ENCODE data around the gene PAX2.
"Not testable (repeated sequence)": the region's sequence is repeated elsewhere in the genome, so short reads cannot be mapped to it uniquely, and the experiment has no call there.

The PAX2 gene

DNA sequence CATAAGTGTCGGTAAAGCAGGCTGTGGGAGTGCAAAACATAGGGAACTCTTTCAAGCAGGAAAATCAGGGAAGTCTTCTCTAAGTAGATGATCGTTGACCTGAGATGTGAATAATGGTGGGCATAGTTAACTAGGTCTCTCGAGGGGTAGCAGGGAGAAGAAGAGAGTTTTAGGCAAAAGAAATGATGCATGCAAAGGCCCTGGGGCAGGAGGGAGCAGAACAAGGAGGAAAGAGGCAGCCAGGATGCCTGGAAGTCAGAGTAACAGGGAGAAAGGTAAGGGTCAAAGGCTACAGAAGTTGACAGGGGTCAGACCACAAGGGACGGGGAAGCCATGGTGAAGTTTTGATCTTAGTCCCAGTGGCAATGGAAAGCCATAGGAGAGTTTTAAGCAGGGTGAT, 47.8 kb upstream of the PAX2 start:
- Histone ChIP-seq H3K79me2 (ENCODE audit: insufficient read depth, low read length) (no peaks in the 10 kb centered on the region), H3K9me2 (replicated peaks; ENCODE audit: insufficient read depth, low read length) (no peaks in the 10 kb centered on the region), H3K27ac (ENCODE audit: low read depth, low read length) (no peak overlapping the region), H4K20me1 (ENCODE audit: low read depth, low read length) (no peaks in the 10 kb centered on the region), H3K4me2 (ENCODE audit: low read depth, low read length, poor library complexity, severe bottlenecking) (no peak overlapping the region), H3K36me3 (ENCODE audit: low read length) (no peaks in the 10 kb centered on the region), H2AFZ (ENCODE audit: low read depth, low read length, severe bottlenecking) (no peak overlapping the region), H3K9ac (ENCODE audit: low read length) (no peak overlapping the region), H3K27me3 (ENCODE audit: low read length) (no peaks in the 10 kb centered on the region), H3K4me3 (ENCODE audit: insufficient read depth, low read length, poor library complexity, severe bottlenecking) (no peak overlapping the region), H3K9me3 (ENCODE audit: insufficient read depth, low read length) (no peaks in the 10 kb centered on the region), H3F3A (ENCODE audit: insufficient read depth) (no peaks in the 10 kb centered on the region)
- TF ChIP-seq, protein P1, sequence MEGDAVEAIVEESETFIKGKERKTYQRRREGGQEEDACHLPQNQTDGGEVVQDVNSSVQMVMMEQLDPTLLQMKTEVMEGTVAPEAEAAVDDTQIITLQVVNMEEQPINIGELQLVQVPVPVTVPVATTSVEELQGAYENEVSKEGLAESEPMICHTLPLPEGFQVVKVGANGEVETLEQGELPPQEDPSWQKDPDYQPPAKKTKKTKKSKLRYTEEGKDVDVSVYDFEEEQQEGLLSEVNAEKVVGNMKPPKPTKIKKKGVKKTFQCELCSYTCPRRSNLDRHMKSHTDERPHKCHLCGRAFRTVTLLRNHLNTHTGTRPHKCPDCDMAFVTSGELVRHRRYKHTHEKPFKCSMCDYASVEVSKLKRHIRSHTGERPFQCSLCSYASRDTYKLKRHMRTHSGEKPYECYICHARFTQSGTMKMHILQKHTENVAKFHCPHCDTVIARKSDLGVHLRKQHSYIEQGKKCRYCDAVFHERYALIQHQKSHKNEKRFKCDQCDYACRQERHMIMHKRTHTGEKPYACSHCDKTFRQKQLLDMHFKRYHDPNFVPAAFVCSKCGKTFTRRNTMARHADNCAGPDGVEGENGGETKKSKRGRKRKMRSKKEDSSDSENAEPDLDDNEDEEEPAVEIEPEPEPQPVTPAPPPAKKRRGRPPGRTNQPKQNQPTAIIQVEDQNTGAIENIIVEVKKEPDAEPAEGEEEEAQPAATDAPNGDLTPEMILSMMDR (IDR thresholded peaks at IDR 0.05; ENCODE audit: insufficient read depth, low read length, poor library complexity, severe bottlenecking) = no peak
- no peak for TF ChIP-seq EZH2phosphoT487 (conservative IDR thresholded peaks at IDR 0.05; ENCODE audit: low read length)

DNA sequence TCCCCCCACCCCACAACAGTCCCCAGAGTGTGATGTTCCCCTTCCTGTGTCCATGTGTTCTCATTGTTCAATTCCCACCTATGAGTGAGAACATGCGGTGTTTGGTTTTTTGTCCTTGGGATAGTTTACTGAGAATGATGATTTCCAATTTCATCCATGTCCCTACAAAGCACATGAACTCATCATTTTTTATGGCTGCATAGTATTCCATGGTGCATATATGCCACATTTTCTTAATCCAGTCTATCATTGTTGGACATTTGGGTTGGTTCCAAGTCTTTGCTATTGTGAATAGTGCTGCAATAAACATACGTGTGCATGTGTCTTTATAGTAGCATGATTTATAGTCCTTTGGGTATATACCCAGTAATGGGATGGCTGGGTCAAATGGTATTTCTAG, 43.7 kb upstream of the PAX2 start:
- H4K20me1 ChIP-seq (ENCODE audit: low read depth, low read length); H3K4me2 ChIP-seq (ENCODE audit: low read depth, low read length, poor library complexity, severe bottlenecking); H3F3A ChIP-seq (ENCODE audit: insufficient read depth); H2AFZ ChIP-seq (ENCODE audit: low read depth, low read length, severe bottlenecking); H3K36me3 ChIP-seq (ENCODE audit: low read length); H3K27me3 ChIP-seq (ENCODE audit: low read length); H3K27ac ChIP-seq (ENCODE audit: low read depth, low read length); H3K79me2 ChIP-seq (ENCODE audit: insufficient read depth, low read length); H3K9ac ChIP-seq (ENCODE audit: low read length); H3K9me2 ChIP-seq (replicated peaks; ENCODE audit: insufficient read depth, low read length); H3K4me3 ChIP-seq (ENCODE audit: insufficient read depth, low read length, poor library complexity, severe bottlenecking); H3K9me3 ChIP-seq (ENCODE audit: insufficient read depth, low read length): not testable (repeated sequence)

DNA sequence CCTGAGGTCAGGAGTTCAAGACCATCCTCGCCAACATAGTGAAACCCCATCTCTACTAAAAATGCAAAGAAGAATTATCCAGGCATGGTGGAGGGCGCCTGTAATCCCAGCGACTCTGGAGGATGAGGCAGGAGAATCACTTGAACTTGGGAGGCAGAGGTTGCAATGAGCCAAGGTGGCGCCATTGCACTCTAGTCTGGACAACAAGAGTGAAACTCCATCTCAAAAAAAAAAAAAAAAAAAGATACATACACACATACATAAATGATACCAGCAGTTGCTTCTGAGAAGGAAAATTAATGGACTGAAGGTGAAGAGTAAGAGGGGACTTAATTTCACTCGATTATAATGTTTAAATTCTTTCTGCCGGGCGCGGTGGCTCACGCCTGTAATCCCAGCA, 40.2 kb upstream of the PAX2 start:
- no peak overlapping the region for H2AFZ ChIP-seq (ENCODE audit: low read depth, low read length, severe bottlenecking)
- H3K27me3 ChIP-seq (ENCODE audit: low read length) = no peaks in the 10 kb centered on the region
- H4K20me1 ChIP-seq (ENCODE audit: low read depth, low read length) = no peaks in the 10 kb centered on the region
- no peaks in the 10 kb centered on the region for H3K9me2 ChIP-seq (replicated peaks; ENCODE audit: insufficient read depth, low read length)
- H3K9ac ChIP-seq (ENCODE audit: low read length) = no peak overlapping the region
- no peak overlapping the region for H3K4me2 ChIP-seq (ENCODE audit: low read depth, low read length, poor library complexity, severe bottlenecking)
- no peaks in the 10 kb centered on the region for H3K79me2 ChIP-seq (ENCODE audit: insufficient read depth, low read length)
- no peak overlapping the region for H3K4me3 ChIP-seq (ENCODE audit: insufficient read depth, low read length, poor library complexity, severe bottlenecking)
- no peak for TF ChIP-seq EZH2phosphoT487 (conservative IDR thresholded peaks at IDR 0.05; ENCODE audit: low read length)
- TF ChIP-seq, protein P1 (IDR thresholded peaks at IDR 0.05; ENCODE audit: insufficient read depth, low read length, poor library complexity, severe bottlenecking) = no peak
- H3F3A ChIP-seq (ENCODE audit: insufficient read depth) = no peaks in the 10 kb centered on the region
- no peak overlapping the region for H3K27ac ChIP-seq (ENCODE audit: low read depth, low read length)
- H3K9me3 ChIP-seq (ENCODE audit: insufficient read depth, low read length) = no peaks in the 10 kb centered on the region
- H3K36me3 ChIP-seq (ENCODE audit: low read length) = no peaks in the 10 kb centered on the region

DNA sequence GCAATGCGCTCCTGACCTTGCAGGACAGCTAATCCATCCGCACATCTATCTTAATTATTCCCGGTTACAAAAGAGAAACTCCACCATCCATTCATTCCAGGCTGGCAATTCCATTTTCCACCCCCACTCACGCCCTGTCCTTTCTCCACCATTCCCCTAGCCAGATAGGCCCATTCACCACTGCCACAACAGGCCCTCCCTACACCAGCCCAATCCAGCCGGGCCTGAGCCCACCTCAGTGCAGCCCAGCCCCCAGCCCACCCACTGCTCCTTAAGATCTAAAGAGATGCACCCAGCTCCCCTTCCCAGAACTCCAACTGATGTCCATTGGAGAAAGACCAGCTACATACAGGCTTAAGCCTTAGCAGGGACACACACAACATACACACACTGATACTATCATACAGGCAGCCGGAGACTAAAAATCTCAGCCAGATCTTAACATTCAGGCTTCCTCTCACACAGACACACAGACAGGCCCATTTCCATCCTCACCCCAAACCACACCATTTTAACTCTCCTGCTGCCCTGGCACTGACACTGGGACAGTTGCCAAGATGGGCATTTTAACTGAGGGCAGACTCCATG, 38.0 kb upstream of the PAX2 start:
- Histone ChIP-seq H3F3A (ENCODE audit: insufficient read depth) (no peaks in the 10 kb centered on the region), H3K9ac (ENCODE audit: low read length) (no peak overlapping the region), H3K9me3 (ENCODE audit: insufficient read depth, low read length) (no peaks in the 10 kb centered on the region), H3K27me3 (ENCODE audit: low read length) (no peaks in the 10 kb centered on the region), H3K4me2 (ENCODE audit: low read depth, low read length, poor library complexity, severe bottlenecking) (no peak overlapping the region), H2AFZ (ENCODE audit: low read depth, low read length, severe bottlenecking) (no peak overlapping the region), H3K4me3 (ENCODE audit: insufficient read depth, low read length, poor library complexity, severe bottlenecking) (no peak overlapping the region), H3K9me2 (replicated peaks; ENCODE audit: insufficient read depth, low read length) (no peaks in the 10 kb centered on the region), H4K20me1 (ENCODE audit: low read depth, low read length) (no peaks in the 10 kb centered on the region), H3K79me2 (ENCODE audit: insufficient read depth, low read length) (no peaks in the 10 kb centered on the region), H3K36me3 (ENCODE audit: low read length) (no peaks in the 10 kb centered on the region), H3K27ac (ENCODE audit: low read depth, low read length) (no peak overlapping the region)
- TF ChIP-seq, protein P1 (IDR thresholded peaks at IDR 0.05; ENCODE audit: insufficient read depth, low read length, poor library complexity, severe bottlenecking) = no peak
- TF ChIP-seq EZH2phosphoT487 (conservative IDR thresholded peaks at IDR 0.05; ENCODE audit: low read length) = no peak
